C4-2B (cell line): ENCODE results near the gene GART.

Source experiments
- CTCF ChIP-seq: fragments of 450-650 bp; conservative IDR thresholded peaks from 2 replicates; pipeline ENCODE4 v1.5.1; 2017; ENCODE audit warnings: mild to moderate bottlenecking
- ZFX ChIP-seq: fragments of 450-650 bp; IDR thresholded peaks from 2 replicates; pipeline ENCODE4 v1.6.1; 2017

- TF ChIP-seq ZFX (no peak), CTCF (no peak)
These were observed 26.0 kb upstream of the GART start for GRCh38 chr21:33567914-33568313.
